Measurements from ENCODE around the gene TMEM39A. TPM values are rescaled to one million over a fixed set of nuclear protein-coding genes. Genes with fewer than 3 reads are reported as not detected.
A peak's percentile ranks its signal among the peaks of the same experiment; 100 is the strongest.

TMEM39A gene
- total and polyA plus RNA-seq, 2 of the 4 experiments (the other 2 are of a cell fraction), result 29.6 to 117 TPM

DNA sequence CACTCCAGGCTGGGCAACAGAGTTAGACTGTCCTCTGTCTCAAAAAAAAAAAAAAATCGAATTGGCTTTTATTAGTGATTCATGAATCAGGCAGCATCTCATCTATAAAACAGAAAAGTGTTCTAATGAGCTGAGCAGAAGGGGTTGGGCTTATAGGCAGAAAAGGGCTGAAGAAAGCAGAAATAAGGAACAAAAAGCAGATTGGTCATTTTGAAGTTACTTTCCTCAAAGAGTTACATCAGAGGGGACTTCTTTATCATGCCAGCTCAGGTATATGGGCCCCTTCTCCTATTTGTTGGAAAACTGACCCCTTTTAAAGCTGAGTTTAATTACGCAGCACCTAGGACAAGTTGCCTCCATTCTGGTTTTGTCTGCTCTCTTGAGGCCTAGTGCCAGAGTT is 4.6 kb upstream of the TMEM39A start:
- dilution Hi-C loops (cut with HindIII; ENCODE audit: low sequenced_read_pairs, unreplicated experiment), result no loop called here
- Histone ChIP-seq H3K4ac (ENCODE audit: low read depth, low read length) (peak overlapping the region; percentile 99; the same call in 1 of the 2 replicates), H2AK5ac (ENCODE audit: low read depth, low read length) (peak overlapping the region; percentile 54; the same call in 1 of the 2 replicates), H3K23ac (ENCODE audit: low read depth, low read length) (no peak overlapping the region), H2BK20ac (ENCODE audit: low read depth, low read length) (no peak overlapping the region), H3K18ac (ENCODE audit: low read depth, low read length) (no peak overlapping the region), H3K27ac (ENCODE audit: insufficient read depth, low read length) (no peak overlapping the region), H3K9me3 (ENCODE audit: control insufficient read depth, insufficient read depth, low read length) (no peaks in the 10 kb centered on the region), H4K8ac (ENCODE audit: low read depth in 2 of 2, low read length in 2 of 2) (peak overlapping the region; percentile 95 to 98), H3K4me1 (ENCODE audit: control insufficient read depth, insufficient read depth, low read length) (peaks cover 3% of the 10 kb centered on the region), H3K79me1 (ENCODE audit: low read depth in 1 of 2, low read length in 2 of 2) (peaks cover 10 to 29% of the 10 kb centered on the region in 2 experiments), H3K27me3 (ENCODE audit: control insufficient read depth, insufficient read depth, low read length) (no peaks in the 10 kb centered on the region), H3K9me1 (ENCODE audit: insufficient read depth, low read length) (peaks cover 6% of the 10 kb centered on the region; the same call in 1 of the 2 replicates), H2AK9ac (replicated peaks; ENCODE audit: low read depth, low read length, poor library complexity) (peak overlapping the region; percentile 77), H2BK15ac (ENCODE audit: low read depth, low read length) (peak overlapping the region; percentile 65; the same call in 1 of the 3 replicates), H3K36me3 (ENCODE audit: control insufficient read depth, insufficient read depth, low read length) (peaks cover 8% of the 10 kb centered on the region), H3K4me3 (ENCODE audit: insufficient read depth, low read depth, low read length) (no peak overlapping the region), H4K5ac (ENCODE audit: low read depth, low read length) (peak overlapping the region; percentile 98), H3K56ac (ENCODE audit: extremely low read depth, insufficient read depth, low read length) (no peak overlapping the region; the same call in 1 of the 2 replicates), H2AFZ (replicated peaks; ENCODE audit: low read length, poor library complexity) (peak overlapping the region; percentile 100), H3K9ac (ENCODE audit: low read depth, low read length) (no peak overlapping the region), H3K14ac (replicated peaks; ENCODE audit: low read depth, low read length) (peak overlapping the region; percentile 99; the same call in 1 of the 2 replicates), H2BK120ac (ENCODE audit: low read depth, low read length) (no peak overlapping the region), H3K4me2 (ENCODE audit: low read depth, low read length) (no peak overlapping the region), H4K20me1 (ENCODE audit: insufficient read depth, low read length) (no peaks in the 10 kb centered on the region), H2BK5ac (ENCODE audit: low read depth, low read length, poor library complexity, severe bottlenecking) (no peak overlapping the region), H4K91ac (ENCODE audit: insufficient read depth, low read depth, low read length) (no peak overlapping the region; the same call in 1 of the 2 replicates)
- intact Hi-C loops (cut with micrococcal nuclease), result loop anchor here (2.0 kb wide), 1 partner anchor 213 kb away; no protein-coding TSS in a partner anchor
- DNase-seq (no peak), ATAC-seq (ENCODE audit: low read depth) (no peak)
- TF ChIP-seq FOS (IDR thresholded peaks at IDR 0.05; ENCODE audit: low read depth, low read length) (no peak), SMC3 (IDR thresholded peaks at IDR 0.05; ENCODE audit: low read depth, low read length) (no peak), NFE2L2 (IDR thresholded peaks at IDR 0.05; ENCODE audit: low read depth, low read length) (no peak)
- TF ChIP-seq, protein P1, sequence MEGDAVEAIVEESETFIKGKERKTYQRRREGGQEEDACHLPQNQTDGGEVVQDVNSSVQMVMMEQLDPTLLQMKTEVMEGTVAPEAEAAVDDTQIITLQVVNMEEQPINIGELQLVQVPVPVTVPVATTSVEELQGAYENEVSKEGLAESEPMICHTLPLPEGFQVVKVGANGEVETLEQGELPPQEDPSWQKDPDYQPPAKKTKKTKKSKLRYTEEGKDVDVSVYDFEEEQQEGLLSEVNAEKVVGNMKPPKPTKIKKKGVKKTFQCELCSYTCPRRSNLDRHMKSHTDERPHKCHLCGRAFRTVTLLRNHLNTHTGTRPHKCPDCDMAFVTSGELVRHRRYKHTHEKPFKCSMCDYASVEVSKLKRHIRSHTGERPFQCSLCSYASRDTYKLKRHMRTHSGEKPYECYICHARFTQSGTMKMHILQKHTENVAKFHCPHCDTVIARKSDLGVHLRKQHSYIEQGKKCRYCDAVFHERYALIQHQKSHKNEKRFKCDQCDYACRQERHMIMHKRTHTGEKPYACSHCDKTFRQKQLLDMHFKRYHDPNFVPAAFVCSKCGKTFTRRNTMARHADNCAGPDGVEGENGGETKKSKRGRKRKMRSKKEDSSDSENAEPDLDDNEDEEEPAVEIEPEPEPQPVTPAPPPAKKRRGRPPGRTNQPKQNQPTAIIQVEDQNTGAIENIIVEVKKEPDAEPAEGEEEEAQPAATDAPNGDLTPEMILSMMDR (conservative IDR thresholded peaks at IDR 0.05; ENCODE audit: low read depth, low read length), result no peak
- in situ Hi-C loops (cut with MboI; ENCODE audit: low sequenced_read_pairs), result no loop called here
- POLR2A ChIA-PET (ENCODE audit: unreplicated experiment), result no interaction called here
- BruUV-seq (replicated peaks), result no TSS peak
- WGBS, 2 experiments (ENCODE audit: extremely low coverage in 2 of 2, insufficient read length in 1 of 2), result 100% methylated on average over 1 of the region's 2 CpGs; no CpG with 5 or more reads in 1 of the 2 experiments
- CTCF ChIA-PET, result no interaction called here

Measured in IMR-90 (cell line).